Activated effector memory CD4-positive, alpha-beta T cell treated with anti-CD3 and anti-CD28 coated beads, Interleukin-2, amount 50 U/mL, for 16 hours (primary cell): ENCODE data around the gene FAM78B.

Experiments
- DNase-seq: peaks from one replicate; pipeline ENCODE4 v3.0.0-alpha.2; 2020

Gene FAM78B

GRCh38 chr1:166116026-166116425, 50.8 kb downstream of the FAM78B start:
- no peak for DNase-seq

GRCh38 chr1:166114419-166114818, 52.4 kb downstream of the FAM78B start:
- no peak for DNase-seq

- no peak for DNase-seq
Measured at GRCh38 chr1:166113630-166114029, 53.2 kb downstream of the FAM78B start.

GRCh38 chr1:166113031-166113430, 53.8 kb downstream of the FAM78B start:
- DNase-seq = no peak

GRCh38 chr1:166112425-166112824, 54.4 kb downstream of the FAM78B start:
- DNase-seq = no peak

- DNase-seq = no peak
Measured at GRCh38 chr1:166111430-166111829, 55.4 kb downstream of the FAM78B start.

- DNase-seq = no peak
Measured at GRCh38 chr1:166090244-166090643, 76.6 kb downstream of the FAM78B start.

GRCh38 chr1:166089804-166090203, 77.0 kb downstream of the FAM78B start:
- DNase-seq = no peak

- no peak for DNase-seq
Measured at GRCh38 chr1:166088572-166088955, 78.2 kb downstream of the FAM78B start.

- DNase-seq = no peak
Measured at GRCh38 chr1:166087734-166088571, 78.8 kb downstream of the FAM78B start.

- DNase-seq = no peak
Measured at GRCh38 chr1:166086113-166086883, 80.5 kb downstream of the FAM78B start.

GRCh38 chr1:166084613-166085012, 82.2 kb downstream of the FAM78B start:
- no peak for DNase-seq

- no peak for DNase-seq
Measured at GRCh38 chr1:166083887-166084286, 82.9 kb downstream of the FAM78B start.

GRCh38 chr1:166082601-166083000, 84.2 kb downstream of the FAM78B start:
- no peak for DNase-seq

- DNase-seq = no peak
Measured at GRCh38 chr1:166080967-166081870, 85.6 kb downstream of the FAM78B start.

- no peak for DNase-seq
Measured at GRCh38 chr1:166080277-166080966, 86.4 kb downstream of the FAM78B start.

GRCh38 chr1:166079276-166079675, 87.5 kb downstream of the FAM78B start:
- DNase-seq = no peak

- DNase-seq = no peak
Measured at GRCh38 chr1:166073489-166073888, 93.3 kb downstream of the FAM78B start.

GRCh38 chr1:166069390-166069789, 97.4 kb downstream of the FAM78B start:
- no peak for DNase-seq

GRCh38 chr1:166066107-166066506, 100.7 kb downstream of the FAM78B start:
- DNase-seq = no peak

- no peak for DNase-seq
Measured at GRCh38 chr1:166064951-166065350, 101.8 kb downstream of the FAM78B start.

- DNase-seq = no peak
Measured at GRCh38 chr1:166064313-166064926, 102.4 kb downstream of the FAM78B start.
